NCI-H2081 (cell line): ENCODE results near the gene CTNNBIP1.

Experiments
- DNase-seq, 2 experiments: peaks; one replicate each; lab custom pipeline; 2025; lab: John Stamatoyannopoulos, UW

The CTNNBIP1 gene

GRCh38 chr1:9904596-9904995 is 5.5 kb downstream of the CTNNBIP1 start:
- no peak for DNase-seq

- no peak for DNase-seq
Observed at GRCh38 chr1:9903801-9904527, 6.1 kb downstream of the CTNNBIP1 start.

DNA sequence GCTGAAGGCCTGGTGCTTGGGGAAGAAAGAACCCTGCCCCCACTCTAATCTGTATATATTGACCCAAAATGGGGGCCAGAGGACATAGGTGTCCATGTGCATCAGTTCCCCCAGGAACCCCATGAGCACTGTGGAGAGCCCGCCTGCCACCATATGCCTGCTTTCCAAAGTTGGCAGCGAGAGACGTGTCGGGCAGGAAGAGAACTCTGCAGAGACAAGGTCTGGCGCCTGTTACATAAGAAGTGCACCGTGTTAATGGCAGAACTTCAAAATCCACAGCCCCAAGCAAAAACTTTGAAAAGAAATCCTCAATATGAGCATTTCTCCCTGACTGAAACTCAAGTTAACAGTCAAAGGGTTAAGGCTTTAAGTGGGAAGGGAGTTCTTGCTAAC is 8.0 kb downstream of the CTNNBIP1 start:
- DNase-seq = no peak

DNA sequence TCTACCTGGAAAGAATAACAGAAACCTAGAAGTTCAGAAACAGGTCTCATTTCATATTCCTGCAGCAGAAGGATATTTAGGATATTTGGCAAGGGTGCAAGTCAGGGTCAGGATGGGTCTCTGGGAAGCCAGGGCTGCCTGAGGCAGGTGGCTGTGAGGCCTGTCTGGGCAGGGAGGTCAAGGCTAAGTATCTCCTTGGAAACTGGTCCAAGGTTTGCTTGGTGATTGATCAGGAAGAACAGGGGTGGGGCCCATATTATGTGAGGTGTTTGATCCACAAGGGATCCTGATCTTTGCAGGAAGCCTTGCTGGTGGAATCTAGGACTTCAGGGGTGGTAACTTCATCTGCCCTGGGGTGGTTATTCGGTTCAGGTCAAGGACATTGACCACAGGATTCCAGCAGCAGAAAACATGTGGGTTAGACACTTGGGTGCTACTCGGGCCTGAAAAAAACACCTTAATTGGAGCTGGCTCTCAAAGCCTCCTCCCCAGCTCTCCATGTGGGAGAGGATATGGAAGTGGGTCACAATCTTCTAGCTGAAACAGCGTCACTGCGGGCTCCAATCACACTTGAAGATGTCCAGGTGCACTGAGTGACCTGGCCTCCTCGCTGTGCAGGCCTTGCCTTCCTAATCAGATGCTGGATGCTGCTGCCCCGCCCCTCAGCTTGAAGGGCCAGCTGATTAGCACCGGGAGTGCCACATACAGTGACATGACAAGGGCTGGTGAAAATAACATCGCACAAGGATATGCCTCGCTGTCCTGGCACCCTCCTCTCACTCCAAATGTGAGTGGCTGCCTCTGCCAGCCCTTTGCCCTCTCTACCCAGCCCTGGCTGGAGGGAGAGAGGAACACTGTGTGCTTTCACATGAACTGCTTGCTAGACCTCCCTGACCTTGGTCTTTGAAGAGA is 8.7 kb downstream of the CTNNBIP1 start:
- DNase-seq = no peak

- DNase-seq = no peak
Observed at GRCh38 chr1:9900142-9901043, 9.7 kb downstream of the CTNNBIP1 start.

- no peak for DNase-seq
Observed at GRCh38 chr1:9894115-9894514, 16.0 kb downstream of the CTNNBIP1 start.

- DNase-seq = no peak
Observed at GRCh38 chr1:9892563-9893528, 17.2 kb downstream of the CTNNBIP1 start.

GRCh38 chr1:9891207-9891606 is 18.9 kb downstream of the CTNNBIP1 start:
- DNase-seq = peak; percentile 63 to 83

- peak in 1 of 2 experiments; percentile 26 for DNase-seq
Observed at GRCh38 chr1:9890224-9890731, 19.8 kb downstream of the CTNNBIP1 start.

DNA sequence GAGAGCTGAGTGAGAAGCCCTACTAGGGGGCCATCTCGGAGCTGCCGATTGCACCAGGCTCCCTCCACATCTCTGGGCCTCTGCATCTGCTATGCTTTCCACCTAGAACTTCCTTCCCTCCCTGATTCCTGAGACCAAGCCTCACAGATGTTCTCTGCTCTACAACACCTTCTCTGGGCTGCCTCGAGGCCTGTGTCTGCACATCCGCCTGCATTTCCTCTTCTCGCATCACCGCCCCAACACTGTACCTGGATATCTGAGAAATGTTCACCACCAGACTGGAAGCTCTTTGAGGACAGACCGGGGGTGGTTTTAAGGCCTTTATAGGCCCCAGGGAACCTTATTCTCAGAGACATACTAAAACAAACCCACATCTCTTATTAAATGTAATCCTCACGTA is 20.7 kb downstream of the CTNNBIP1 start:
- DNase-seq = no peak

DNA sequence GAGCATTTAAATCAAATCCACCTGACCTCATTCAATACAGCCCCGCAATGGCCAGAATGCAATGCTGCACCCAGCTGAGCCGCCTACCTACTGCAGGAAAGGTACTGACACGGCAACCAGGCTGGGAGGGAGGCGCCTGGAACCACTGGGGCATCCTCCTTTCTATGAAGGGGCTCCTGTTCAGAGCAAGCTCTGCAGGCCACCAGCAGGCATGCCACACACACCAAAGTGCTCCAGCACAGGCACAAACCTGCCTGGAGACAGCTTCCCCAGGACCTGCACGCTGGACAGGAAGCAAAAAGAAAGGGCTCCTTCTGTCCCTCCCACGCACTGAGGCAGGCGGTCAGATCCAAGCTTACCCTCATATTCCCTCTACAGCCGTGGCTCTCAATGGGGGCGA is 21.2 kb downstream of the CTNNBIP1 start:
- no peak for DNase-seq

DNA sequence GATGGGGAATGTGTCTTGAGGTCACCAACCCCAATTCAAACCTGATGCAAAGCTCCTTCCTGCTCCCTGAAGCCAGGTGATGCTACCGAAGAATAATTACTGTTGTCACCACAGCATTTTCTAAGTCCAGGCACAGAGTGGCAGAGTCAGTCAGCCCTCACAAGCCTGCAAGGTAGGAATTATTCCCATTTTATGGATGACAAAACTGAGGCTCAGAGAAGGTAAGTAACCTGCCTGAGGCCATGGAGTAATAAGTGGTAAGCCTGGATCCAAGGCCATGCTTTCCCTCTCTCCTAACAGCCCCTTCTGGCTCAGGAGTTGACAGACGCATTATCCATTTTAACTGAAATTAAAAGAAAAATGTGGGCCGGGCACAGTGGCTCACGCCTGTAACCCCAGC is 23.0 kb downstream of the CTNNBIP1 start:
- DNase-seq = no peak

- DNase-seq = no peak
Observed at GRCh38 chr1:9886092-9886742, 23.9 kb downstream of the CTNNBIP1 start.

DNA sequence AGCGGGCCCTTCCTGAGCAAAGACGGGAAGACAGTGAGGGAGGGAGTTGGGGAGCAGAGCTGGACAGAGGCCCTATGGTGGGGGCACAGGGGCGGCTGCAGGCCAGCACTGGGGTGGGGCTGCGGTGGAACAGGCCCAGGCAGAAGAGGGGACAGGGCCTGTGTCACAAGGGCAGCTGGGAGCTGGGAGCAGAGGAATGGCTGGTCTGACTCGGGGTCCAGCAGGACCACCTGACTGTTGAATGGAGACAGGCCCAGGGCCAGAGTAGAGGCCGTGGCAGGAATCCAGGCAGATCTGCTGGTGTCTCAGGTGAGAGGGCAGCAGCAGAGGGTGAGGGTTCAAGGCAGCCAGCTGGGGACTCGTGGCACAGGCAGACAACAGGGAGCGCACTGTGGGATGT is 25.3 kb downstream of the CTNNBIP1 start:
- DNase-seq = no peak

DNA sequence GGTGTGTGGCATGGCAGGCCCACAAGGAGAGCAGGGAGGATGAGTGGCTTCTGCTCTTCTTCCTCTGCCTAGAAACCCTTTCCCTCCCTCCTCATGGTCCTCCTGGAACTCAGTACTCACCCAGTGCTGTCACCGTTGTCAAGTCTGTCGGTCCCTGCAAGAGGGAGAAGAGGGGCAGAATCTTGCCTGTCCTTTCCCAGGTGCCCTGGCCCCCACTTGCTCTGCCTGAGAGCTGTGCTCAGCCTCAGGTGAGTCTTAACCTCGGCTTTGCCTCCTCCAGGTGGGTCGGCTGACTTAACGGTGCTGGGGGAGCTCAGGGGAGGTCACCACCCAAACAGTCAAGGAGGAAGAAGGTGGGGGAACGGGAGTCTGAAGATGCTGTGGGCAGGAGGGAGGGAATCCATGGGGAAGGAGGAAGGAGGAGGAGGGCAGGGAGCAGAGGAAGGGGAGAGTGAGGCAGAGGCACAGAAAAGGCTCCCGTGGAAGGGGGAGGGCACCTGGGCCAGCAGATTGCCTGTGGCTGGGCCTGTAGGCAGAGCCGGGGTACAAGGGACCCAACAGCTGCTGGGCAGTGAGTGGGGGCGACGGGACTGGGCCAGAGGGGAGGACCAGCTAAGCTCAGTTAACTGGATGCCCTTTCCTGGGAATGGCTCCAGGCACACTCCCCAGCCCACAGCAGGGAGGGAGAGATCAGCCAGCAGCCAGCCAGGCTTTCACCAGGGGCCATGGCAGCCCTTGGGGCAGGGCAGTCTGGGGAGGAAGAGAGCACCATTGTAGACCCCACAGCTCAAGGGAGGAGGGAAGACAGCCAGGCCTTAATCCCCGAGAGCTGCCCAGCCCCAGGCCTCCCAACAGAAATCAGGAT is 26.3 kb downstream of the CTNNBIP1 start:
- DNase-seq = no peak

GRCh38 chr1:9882945-9883303 is 27.1 kb downstream of the CTNNBIP1 start:
- no peak for DNase-seq

GRCh38 chr1:9882296-9882944 is 27.6 kb downstream of the CTNNBIP1 start:
- DNase-seq = no peak

- no peak for DNase-seq
Observed at GRCh38 chr1:9881838-9882249, 28.2 kb downstream of the CTNNBIP1 start.

- DNase-seq = no peak
Observed at GRCh38 chr1:9878404-9878803, 31.7 kb downstream of the CTNNBIP1 start.
